HG03354 (cell line): ENCODE measurements around the gene NDFIP1.
"Not testable (repeated sequence)": the region's sequence is repeated elsewhere in the genome, so short reads cannot be mapped to it uniquely, and the experiment has no call there.

ENCODE experiments used
- ATAC-seq: cut with Tn5 transposase; IDR thresholded peaks from one replicate; pipeline ENCODE4 v1.9.1; 2021; ENCODE audit warnings: mild to moderate bottlenecking; ENCODE audit not compliant: unreplicated experiment, poor library complexity, severe bottlenecking

Gene NDFIP1

GRCh38 chr5:142149363-142149762 lies 40.8 kb downstream of the NDFIP1 start:
- ATAC-seq, result no peak

GRCh38 chr5:142150431-142150830 lies 41.9 kb downstream of the NDFIP1 start:
- no peak for ATAC-seq

- ATAC-seq, result no peak
These were observed 43.1 kb downstream of the NDFIP1 start for GRCh38 chr5:142151436-142152383.

- ATAC-seq, result no peak
These were observed 43.8 kb downstream of the NDFIP1 start for GRCh38 chr5:142152384-142152732.

GRCh38 chr5:142153674-142154448 lies 45.3 kb downstream of the NDFIP1 start:
- ATAC-seq, result no peak

GRCh38 chr5:142154449-142154841 lies 45.9 kb downstream of the NDFIP1 start:
- not testable (repeated sequence) for ATAC-seq

GRCh38 chr5:142156839-142157463 lies 48.4 kb downstream of the NDFIP1 start:
- no peak for ATAC-seq

GRCh38 chr5:142159354-142159753 lies 50.8 kb downstream of the NDFIP1 start:
- ATAC-seq, result no peak

GRCh38 chr5:142164315-142164714 lies 55.7 kb downstream of the NDFIP1 start:
- no peak for ATAC-seq

GRCh38 chr5:142166754-142167153 lies 58.2 kb downstream of the NDFIP1 start:
- ATAC-seq, result no peak

- no peak for ATAC-seq
These were observed 58.9 kb downstream of the NDFIP1 start for GRCh38 chr5:142167458-142167857.

- ATAC-seq, result no peak
These were observed 59.8 kb downstream of the NDFIP1 start for GRCh38 chr5:142168365-142168764.

GRCh38 chr5:142170254-142170953 lies 61.8 kb downstream of the NDFIP1 start:
- ATAC-seq, result no peak

- no peak for ATAC-seq
These were observed 62.7 kb downstream of the NDFIP1 start for GRCh38 chr5:142171270-142171669.

GRCh38 chr5:142175039-142175438 lies 66.5 kb downstream of the NDFIP1 start:
- ATAC-seq, result no peak

- ATAC-seq, result no peak
These were observed 67.0 kb downstream of the NDFIP1 start for GRCh38 chr5:142175461-142176142.

- ATAC-seq, result no peak
These were observed 67.7 kb downstream of the NDFIP1 start for GRCh38 chr5:142176255-142176654.

GRCh38 chr5:142178651-142179050 lies 70.1 kb downstream of the NDFIP1 start:
- ATAC-seq, result no peak

GRCh38 chr5:142179776-142180387 lies 71.3 kb downstream of the NDFIP1 start:
- no peak for ATAC-seq
